GM13977 (cell line): Measurements from ENCODE around the gene ETS1.

ENCODE experiments used
- DNase-seq: peaks from one replicate; pipeline ENCODE4 v3.0.0; 2012; ENCODE audit warnings: low spot score
- in situ Hi-C: fragments of 300-500 bp; cut with MboI; formaldehyde crosslinking; loops from one replicate; pipeline ENCODE4 v1.12.0; 2022; ENCODE audit warnings: low sequenced_read_pairs, low pct_unique_long_range_greater_than_20kb, mixed read lengths, inconsistent platforms; ENCODE audit not compliant: unreplicated experiment
- TF ChIP-seq, protein P1 (sequence below): IDR thresholded peaks from 2 replicates; pipeline ENCODE4 v1.5.1; 2012; ENCODE audit warnings: mild to moderate bottlenecking, control low read depth; ENCODE audit not compliant: insufficient read depth; ENCODE audit errors: extremely low read depth, missing control alignments

Gene ETS1

DNA sequence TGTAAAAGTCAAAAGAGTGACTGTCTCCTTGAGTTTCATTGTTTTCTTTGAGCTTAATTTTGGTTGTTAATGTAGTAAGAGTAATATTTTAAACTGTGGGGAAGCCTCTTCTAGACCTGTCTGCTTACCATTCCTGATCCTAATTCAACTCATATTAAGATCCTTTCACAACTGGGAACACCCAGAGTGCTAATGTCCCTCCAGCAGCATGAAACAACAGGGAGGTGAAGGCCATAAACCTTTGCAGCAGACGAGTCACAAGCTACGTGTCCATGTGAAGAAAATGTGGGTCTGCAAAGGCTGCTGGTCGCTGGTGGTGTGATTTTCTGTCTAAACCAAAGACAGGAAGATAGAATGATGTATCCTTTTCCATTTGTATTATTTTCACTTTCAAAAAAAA, 152.5 kb downstream of the ETS1 start:
- in situ Hi-C loops: no loop called here

DNA sequence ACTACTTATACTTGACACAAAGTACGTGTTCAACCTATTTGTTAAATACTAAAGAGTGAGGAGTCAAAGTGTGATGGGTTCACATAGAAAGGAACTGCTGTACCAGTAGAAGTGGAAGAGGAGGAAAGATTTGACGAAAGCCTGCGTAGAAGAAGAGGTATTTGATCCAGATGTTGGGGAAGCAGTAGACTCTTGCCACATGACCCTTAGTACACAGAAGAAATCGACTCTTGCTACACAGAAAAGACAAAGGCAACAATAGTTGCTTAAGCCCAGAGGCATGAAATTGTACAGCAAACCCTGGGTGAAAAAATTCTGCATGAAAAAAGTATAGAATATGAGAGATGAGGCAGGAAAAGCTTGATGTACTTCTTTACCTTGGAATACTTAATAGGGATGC, 152.9 kb downstream of the ETS1 start:
- no peak for DNase-seq
- TF ChIP-seq, protein P1, sequence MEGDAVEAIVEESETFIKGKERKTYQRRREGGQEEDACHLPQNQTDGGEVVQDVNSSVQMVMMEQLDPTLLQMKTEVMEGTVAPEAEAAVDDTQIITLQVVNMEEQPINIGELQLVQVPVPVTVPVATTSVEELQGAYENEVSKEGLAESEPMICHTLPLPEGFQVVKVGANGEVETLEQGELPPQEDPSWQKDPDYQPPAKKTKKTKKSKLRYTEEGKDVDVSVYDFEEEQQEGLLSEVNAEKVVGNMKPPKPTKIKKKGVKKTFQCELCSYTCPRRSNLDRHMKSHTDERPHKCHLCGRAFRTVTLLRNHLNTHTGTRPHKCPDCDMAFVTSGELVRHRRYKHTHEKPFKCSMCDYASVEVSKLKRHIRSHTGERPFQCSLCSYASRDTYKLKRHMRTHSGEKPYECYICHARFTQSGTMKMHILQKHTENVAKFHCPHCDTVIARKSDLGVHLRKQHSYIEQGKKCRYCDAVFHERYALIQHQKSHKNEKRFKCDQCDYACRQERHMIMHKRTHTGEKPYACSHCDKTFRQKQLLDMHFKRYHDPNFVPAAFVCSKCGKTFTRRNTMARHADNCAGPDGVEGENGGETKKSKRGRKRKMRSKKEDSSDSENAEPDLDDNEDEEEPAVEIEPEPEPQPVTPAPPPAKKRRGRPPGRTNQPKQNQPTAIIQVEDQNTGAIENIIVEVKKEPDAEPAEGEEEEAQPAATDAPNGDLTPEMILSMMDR: no peak
- in situ Hi-C loops: no loop called here

More for the DNA sequence above, 152.5 kb downstream of the ETS1 start:
- TF ChIP-seq, protein P1: no peak
- no peak for DNase-seq

DNA sequence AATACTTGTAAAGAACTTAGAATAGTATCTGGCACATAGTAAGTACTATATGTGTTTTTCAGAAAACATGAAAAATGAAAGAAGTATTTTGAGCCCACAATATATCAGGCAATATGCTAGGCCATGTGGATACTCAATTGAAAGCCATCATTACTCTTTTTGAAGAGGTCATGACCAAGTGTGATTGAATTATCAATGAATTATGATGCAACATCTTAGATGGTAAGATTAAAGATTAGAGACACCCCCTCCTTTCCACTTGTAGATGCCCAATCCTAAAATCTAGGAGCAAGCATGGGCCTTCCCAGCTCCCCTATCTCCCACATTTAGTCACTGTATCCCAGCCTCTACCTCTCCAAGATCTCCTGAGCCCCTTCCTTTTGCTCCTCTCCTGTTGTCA, 154.4 kb downstream of the ETS1 start:
- in situ Hi-C loops: no loop called here
- TF ChIP-seq, protein P1: no peak
- no peak for DNase-seq

DNA sequence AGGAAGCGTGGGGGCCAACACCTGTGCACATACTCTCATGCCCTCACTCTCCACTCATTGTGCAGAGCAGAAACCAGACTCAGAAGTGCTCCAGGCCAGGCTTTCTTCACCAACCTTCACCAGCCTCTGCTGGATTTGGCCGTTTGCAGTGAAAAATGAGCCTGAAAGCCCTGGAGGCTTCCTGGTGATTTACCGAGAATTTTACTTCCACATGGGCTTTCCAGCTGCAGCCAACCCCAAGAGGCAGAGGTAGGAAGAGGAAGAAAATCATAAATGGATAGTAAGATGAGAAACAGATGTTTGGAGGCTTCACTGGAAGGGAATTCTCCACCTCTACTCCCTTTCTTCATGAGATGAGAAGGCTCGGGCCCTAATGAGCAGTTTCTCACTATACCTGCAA, 155.4 kb downstream of the ETS1 start:
- in situ Hi-C loops: no loop called here
- DNase-seq: no peak
- TF ChIP-seq, protein P1: no peak

DNA sequence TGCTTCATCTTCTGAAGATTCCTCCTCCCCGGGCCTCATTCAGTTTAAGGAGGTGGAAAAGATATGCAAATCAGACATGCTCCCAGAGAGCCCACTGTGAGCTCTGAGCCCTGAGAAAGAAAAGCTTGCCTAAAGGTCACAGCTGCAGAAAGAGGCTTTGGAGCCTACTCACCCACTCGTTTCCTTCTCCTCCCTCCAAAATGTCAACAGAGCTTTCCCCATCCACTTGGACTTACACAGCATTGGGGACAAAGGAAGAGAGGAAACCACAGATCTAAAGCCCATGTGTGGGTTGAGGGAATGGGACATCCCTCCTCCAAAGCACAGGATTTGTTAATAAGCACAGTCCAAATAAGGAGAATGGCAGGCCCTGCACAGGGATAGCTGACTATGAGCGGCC, 158.4 kb downstream of the ETS1 start:
- TF ChIP-seq, protein P1: no peak
- in situ Hi-C loops: no loop called here
- no peak for DNase-seq

DNA sequence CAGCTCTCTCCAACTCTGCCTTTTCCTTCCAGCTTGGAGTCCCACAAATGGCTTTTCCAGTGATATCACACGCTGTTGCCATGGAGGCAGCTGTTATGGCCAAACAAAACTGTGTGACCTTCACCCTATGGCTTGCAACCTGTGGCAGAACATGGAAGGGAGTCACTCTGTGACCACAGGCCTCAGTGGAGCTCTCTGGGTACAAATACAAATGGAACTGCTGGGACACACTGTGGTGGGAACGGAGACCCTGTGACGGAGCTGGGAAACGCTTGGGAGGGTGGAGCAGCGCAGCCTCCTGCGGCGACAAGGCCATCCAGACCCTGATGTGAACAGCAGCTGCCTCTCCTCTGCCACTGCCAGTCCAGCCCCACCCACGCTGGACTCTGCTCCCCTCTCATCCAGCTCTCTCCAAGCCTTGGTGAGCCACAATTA, 162.5 kb downstream of the ETS1 start:
- in situ Hi-C loops: no loop called here
- DNase-seq: no peak
- TF ChIP-seq, protein P1: no peak

DNA sequence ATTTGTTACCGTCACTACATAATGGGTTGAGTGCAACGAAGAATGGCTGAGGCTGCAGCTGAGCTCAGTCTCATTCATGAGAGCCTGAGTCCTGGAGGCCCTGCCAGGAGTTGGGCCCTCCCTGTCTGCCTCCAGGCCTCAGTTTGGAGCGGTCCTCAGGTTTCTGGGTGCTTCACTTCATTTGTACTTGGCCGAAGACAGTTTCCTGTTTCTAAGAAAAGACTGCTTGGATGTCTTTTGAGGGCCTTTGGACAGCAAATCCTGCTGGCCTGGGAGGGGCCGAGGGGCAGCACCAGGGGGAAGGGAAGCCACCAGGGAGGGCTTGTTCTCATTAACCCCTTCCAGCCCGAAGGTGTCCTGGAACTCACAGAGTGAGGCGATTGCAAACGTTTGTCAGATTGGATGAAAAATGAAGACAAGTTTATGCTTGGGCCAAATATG, 163.1 kb downstream of the ETS1 start:
- TF ChIP-seq, protein P1: no peak
- no peak for DNase-seq
- in situ Hi-C loops: no loop called here
